IMR-90 (cell line): Measurements from ENCODE around the gene SEMA5A.

Experiments used
- BHLHE40 ChIP-seq: fragments of 150-350 bp; IDR thresholded peaks from 2 replicates; pipeline ENCODE4 v1.6.1; 2016; ENCODE audit warnings: mild to moderate bottlenecking, low read depth, low read length
- CEBPB ChIP-seq: IDR thresholded peaks from 2 replicates; pipeline ENCODE4 v1.6.1; 2012; ENCODE audit warnings: low read depth, low read length, improper control_type of control experiment
- CHD1 ChIP-seq: IDR thresholded peaks from 2 replicates; pipeline ENCODE4 v1.6.1; 2012; ENCODE audit warnings: low read depth, low read length, improper control_type of control experiment
- CTCF ChIP-seq: conservative IDR thresholded peaks from 2 replicates; pipeline ENCODE4 v1.5.1; 2012; ENCODE audit warnings: mild to moderate bottlenecking, low read depth, low read length, improper control_type of control experiment
- MAFK ChIP-seq: IDR thresholded peaks from 2 replicates; pipeline ENCODE4 v1.6.1; 2012; ENCODE audit warnings: low read depth, low read length, improper control_type of control experiment
- MAZ ChIP-seq: IDR thresholded peaks from 2 replicates; pipeline ENCODE4 v1.6.1; 2012; ENCODE audit warnings: low read depth, mild to moderate bottlenecking, low read length, improper control_type of control experiment, moderate library complexity, borderline replicate concordance
- MXI1 ChIP-seq: IDR thresholded peaks from 2 replicates; pipeline ENCODE4 v1.6.1; 2012; ENCODE audit warnings: low read depth, mild to moderate bottlenecking, low read length, moderate library complexity, borderline replicate concordance
- POLR2A ChIP-seq: IDR thresholded peaks from 2 replicates; pipeline ENCODE4 v1.6.1; 2012; ENCODE audit warnings: mild to moderate bottlenecking, low read depth, low read length
- RAD21 ChIP-seq: IDR thresholded peaks from 2 replicates; pipeline ENCODE4 v1.6.1; 2012; ENCODE audit warnings: low read length, improper control_type of control experiment
- RCOR1 ChIP-seq: IDR thresholded peaks from 2 replicates; pipeline ENCODE4 v1.6.1; 2012; ENCODE audit warnings: mild to moderate bottlenecking, low read length, improper control_type of control experiment; ENCODE audit not compliant: insufficient replicate concordance
- RFX5 ChIP-seq: IDR thresholded peaks from 2 replicates; pipeline ENCODE4 v1.8.0; 2012; ENCODE audit warnings: low read depth, mild to moderate bottlenecking, low read length, moderate library complexity
- USF2 ChIP-seq: fragments of 150-350 bp; IDR thresholded peaks from 2 replicates; pipeline ENCODE4 v1.6.1; 2017; ENCODE audit warnings: mild to moderate bottlenecking, antibody characterized with exemption, low read length, low read depth
- TF ChIP-seq, protein P1 (sequence below): fragments of 150-350 bp; IDR thresholded peaks from 2 replicates; pipeline ENCODE4 v1.6.1; 2016; ENCODE audit warnings: low read depth, mild to moderate bottlenecking, low read length, moderate library complexity, borderline replicate concordance

DNA sequence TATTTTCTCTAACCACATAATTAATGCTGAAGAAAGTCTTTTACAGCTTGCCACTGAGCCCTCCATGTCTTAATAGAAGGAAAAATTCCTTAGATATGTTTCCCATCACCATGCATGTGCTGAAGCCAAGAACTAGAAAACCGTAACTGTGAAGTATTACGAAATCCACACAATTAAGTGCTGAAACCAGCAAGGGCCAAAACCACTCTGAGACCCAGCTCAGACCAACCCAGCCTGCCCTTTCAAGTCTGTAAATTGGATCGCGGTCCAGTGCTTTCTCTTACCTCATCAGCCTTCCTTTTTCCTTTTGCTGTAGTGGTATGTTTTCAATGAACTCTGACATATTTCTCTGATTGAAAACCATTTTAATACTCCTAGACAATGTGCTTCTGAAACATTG is 26.3 kb downstream of the SEMA5A start:
- TF ChIP-seq CTCF (no peak), POLR2A (no peak), RFX5 (no peak), RAD21 (no peak), MXI1 (no peak), CEBPB (peak; percentile 87), MAZ (no peak), MAFK (no peak), USF2 (no peak), RCOR1 (no peak), BHLHE40 (no peak), CHD1 (no peak)
- TF ChIP-seq, protein P1, sequence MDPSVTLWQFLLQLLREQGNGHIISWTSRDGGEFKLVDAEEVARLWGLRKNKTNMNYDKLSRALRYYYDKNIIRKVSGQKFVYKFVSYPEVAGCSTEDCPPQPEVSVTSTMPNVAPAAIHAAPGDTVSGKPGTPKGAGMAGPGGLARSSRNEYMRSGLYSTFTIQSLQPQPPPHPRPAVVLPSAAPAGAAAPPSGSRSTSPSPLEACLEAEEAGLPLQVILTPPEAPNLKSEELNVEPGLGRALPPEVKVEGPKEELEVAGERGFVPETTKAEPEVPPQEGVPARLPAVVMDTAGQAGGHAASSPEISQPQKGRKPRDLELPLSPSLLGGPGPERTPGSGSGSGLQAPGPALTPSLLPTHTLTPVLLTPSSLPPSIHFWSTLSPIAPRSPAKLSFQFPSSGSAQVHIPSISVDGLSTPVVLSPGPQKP: no peak
